Left ventricle myocardium inferior (tissue), 1 donor: ENCODE data around the gene ULBP1. TPM values are rescaled to one million over a fixed set of nuclear protein-coding genes. Genes with fewer than 3 reads are reported as not detected.
"Not testable (repeated sequence)": the region's sequence is repeated elsewhere in the genome, so short reads cannot be mapped to it uniquely, and the experiment has no call there.

Experiments used
- DNase-seq: peaks from one replicate; pipeline ENCODE4 v3.0.0-alpha.2; 2020
- H3K27ac ChIP-seq: fragments of 200-600 bp; replicated peaks from 2 replicates; pipeline ENCODE4 v1.8.0; 2021
- H3K27me3 ChIP-seq: fragments of 200-600 bp; 2 replicates; pipeline ENCODE4 v1.8.0; 2021; ENCODE audit warnings: low read depth
- H3K36me3 ChIP-seq: fragments of 200-600 bp; 2 replicates; pipeline ENCODE4 v1.8.0; 2021
- H3K4me1 ChIP-seq: fragments of 200-600 bp; 2 replicates; pipeline ENCODE4 v1.8.0; 2021
- H3K4me3 ChIP-seq: fragments of 200-600 bp; 2 replicates; pipeline ENCODE4 v1.8.0; 2021; ENCODE audit warnings: mild to moderate bottlenecking, moderate library complexity
- H3K9me3 ChIP-seq: fragments of 200-600 bp; replicated peaks from 2 replicates; pipeline ENCODE4 v1.8.0; 2021
- intact Hi-C: fragments of 100-400 bp; cut with micrococcal nuclease; formaldehyde crosslinking; loops from one replicate; pipeline ENCODE4 v1.11.0; 2022
- total RNA-seq: library from RNA; stranded (reverse); fragmentation: NEBNext Ultra II Directional; extraction: Animal tissue kit (Norgen Biotek cat#: 25700); gene quantifications from one replicate; pipeline ENCODE4 v1.2.1, GENCODE V29; 2021
- TF ChIP-seq, protein P1 (sequence below): fragments of 200-600 bp; IDR thresholded peaks from 2 replicates; pipeline ENCODE4 v1.8.0; 2021; ENCODE audit warnings: antibody characterized with exemption, mild to moderate bottlenecking, borderline replicate concordance
- donor health status: DM: no; HTN: yes; CAD: no; lungs with severe emphysema.

Gene ULBP1
- total RNA-seq, 1 donor from 2014 or later: 0.38 TPM

DNA sequence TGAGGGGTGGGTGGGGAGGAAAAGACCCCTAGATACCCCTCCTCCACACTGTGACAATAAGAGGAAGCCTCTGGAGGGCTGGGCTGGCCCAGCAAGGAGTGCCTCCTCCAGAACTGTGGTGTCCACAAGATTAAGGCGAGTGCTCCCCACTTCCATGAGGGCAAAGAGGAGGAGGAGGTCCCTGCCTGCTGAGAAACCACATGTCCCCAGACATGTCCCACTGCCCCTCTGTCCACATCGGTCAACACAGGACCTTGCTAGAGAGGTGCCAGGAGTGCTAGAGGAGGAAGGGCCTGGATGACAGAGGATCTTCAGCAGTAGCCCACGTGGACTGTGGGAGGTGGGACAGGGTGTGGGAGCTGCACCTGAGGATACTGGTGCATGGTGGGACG is 43.9 kb upstream of the ULBP1 start:
- Histone ChIP-seq H3K27me3 (peaks cover 19% of the 10 kb centered on the region), H3K4me3 (no peak overlapping the region), H3K27ac (no peak overlapping the region), H3K36me3 (no peaks in the 10 kb centered on the region), H3K4me1 (peaks cover 17% of the 10 kb centered on the region), H3K9me3 (no peaks in the 10 kb centered on the region)
- intact Hi-C loops: no loop called here
- TF ChIP-seq, protein P1, sequence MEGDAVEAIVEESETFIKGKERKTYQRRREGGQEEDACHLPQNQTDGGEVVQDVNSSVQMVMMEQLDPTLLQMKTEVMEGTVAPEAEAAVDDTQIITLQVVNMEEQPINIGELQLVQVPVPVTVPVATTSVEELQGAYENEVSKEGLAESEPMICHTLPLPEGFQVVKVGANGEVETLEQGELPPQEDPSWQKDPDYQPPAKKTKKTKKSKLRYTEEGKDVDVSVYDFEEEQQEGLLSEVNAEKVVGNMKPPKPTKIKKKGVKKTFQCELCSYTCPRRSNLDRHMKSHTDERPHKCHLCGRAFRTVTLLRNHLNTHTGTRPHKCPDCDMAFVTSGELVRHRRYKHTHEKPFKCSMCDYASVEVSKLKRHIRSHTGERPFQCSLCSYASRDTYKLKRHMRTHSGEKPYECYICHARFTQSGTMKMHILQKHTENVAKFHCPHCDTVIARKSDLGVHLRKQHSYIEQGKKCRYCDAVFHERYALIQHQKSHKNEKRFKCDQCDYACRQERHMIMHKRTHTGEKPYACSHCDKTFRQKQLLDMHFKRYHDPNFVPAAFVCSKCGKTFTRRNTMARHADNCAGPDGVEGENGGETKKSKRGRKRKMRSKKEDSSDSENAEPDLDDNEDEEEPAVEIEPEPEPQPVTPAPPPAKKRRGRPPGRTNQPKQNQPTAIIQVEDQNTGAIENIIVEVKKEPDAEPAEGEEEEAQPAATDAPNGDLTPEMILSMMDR: no peak
- no peak for DNase-seq

DNA sequence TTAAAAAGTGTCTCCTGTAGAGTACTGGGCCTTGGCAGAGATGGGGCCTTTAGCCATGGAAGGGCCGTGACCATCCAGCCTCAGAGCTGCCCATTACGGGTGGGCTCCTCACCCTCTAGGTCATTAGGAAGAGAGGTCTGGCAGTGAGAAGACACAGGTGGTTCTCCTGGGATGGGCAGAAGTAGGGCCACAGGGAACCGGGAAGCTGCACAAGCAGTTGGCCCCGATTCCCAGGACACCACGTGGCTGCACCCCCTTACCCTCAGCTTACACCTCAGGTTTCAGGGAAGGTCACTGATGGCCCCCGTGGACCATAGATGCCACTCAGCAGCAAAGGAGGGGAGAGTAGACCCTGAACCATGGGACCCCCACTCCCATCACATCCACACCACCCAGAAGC is 42.4 kb upstream of the ULBP1 start:
- no peak for DNase-seq
- H3K4me3 ChIP-seq: no peak overlapping the region
- TF ChIP-seq, protein P1: no peak
- no peaks in the 10 kb centered on the region for H3K36me3 ChIP-seq
- peaks cover 19% of the 10 kb centered on the region for H3K27me3 ChIP-seq
- no peak overlapping the region for H3K27ac ChIP-seq
- no peaks in the 10 kb centered on the region for H3K9me3 ChIP-seq
- H3K4me1 ChIP-seq: peaks cover 30% of the 10 kb centered on the region
- intact Hi-C loops: no loop called here

DNA sequence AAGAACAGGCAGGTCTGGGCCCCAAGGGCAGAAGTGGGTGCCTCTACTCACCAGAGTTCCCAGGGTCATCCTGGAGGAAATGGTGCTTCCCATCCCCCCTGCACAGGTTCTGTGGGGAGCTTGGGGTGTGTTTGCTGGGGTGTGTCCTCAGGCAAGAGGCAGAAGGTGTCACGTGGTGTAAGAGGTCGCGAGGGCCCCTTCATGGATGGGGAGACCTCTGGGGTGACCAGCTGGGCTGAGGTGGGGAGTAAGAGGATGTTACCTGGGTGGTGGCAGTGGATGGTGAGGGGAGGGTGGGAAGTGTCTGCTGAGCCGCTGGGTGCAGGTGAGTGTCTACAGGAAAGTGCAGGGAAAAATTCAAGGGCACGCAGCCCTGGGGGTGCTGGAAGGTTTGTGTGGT is 41.7 kb upstream of the ULBP1 start:
- H3K4me1 ChIP-seq: peaks cover 32% of the 10 kb centered on the region
- intact Hi-C loops, H3K27ac ChIP-seq, DNase-seq, H3K9me3 ChIP-seq, H3K36me3 ChIP-seq: not testable (repeated sequence)
- H3K4me3 ChIP-seq: peak overlapping the region; percentile 72
- peaks cover 19% of the 10 kb centered on the region for H3K27me3 ChIP-seq

DNA sequence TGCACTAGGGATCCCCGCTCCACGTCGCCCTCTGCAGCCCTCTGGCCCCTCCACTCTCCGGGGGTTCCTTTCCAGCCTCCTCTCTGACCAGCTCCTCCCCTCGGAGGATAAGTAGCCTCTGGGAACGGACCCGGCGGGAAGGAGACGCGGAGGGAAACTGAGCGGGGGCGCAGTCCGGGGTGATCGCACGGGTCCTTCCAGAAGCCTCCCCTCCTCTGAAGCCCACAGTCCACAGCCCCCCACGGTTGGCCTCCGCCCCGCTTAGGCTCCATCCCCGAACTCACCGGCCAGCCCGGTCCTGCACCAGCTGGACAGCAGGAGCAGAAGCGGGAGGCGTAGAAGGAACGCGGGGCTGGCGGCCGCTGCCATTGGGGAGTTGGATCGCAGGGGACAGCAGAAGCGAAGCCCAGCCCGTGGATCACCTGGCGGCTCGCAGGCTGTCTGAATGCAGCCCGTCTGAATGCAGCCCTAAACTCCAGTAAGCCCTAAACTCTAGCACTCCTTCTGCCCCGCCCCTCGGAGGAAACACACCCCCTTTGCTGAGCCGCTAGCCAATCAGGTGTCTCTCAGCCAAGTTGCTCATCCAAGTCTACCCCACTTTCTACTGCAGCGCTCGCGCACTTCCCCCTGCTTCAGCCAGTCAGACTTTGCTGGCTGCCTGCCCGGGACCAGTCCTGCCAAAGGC is 41.0 kb upstream of the ULBP1 start, which contains the start of gene RAET1G:
Gene RAET1G (minus strand): TSS at position 480 of the 685 bp plus-strand sequence. CDS start 111 bp downstream, at position 369.
- DNase-seq: peak; percentile 89
- TF ChIP-seq, protein P1: no peak
- H3K4me1 ChIP-seq: peaks cover 32% of the 10 kb centered on the region
- H3K36me3 ChIP-seq: no peaks in the 10 kb centered on the region
- intact Hi-C loops: no loop called here
- H3K27me3 ChIP-seq: peaks cover 22% of the 10 kb centered on the region
- peak within 1 kb of the TSS; percentile 72 for H3K4me3 ChIP-seq
- no peaks in the 10 kb centered on the region for H3K9me3 ChIP-seq
- no peak within 1 kb of the TSS for H3K27ac ChIP-seq

DNA sequence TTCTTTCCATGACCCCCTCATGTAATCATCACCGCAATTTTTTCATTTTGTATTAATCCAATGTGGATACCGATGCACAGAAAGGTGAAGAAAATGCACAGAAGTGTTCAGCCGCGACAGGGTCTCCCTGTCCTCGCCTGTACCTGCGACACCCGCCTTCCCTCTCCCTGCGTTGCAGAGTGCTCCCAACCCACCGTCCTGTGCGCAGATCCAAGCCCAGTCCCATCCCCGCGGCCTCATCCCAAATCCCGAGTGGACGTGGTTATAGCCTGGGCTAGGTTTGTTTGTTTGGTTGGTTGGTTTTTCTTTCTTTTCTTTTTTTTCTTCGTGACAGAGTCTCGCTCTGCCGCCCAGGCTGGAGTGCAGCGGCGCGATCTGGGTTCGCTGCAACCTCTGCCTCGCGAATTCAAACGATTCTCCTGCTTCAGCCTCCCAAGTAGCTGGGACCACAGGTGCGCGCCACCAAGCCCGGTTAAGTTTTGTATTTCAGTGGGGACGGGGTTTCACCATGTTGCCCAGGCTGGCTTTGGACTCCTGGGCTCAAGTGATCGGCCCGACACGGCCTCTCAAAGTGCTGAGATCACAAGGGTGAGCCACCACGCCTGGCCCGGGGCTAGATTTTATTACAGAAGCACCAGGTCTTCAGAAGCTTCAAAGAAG is 40.3 kb upstream of the ULBP1 start:
- Histone ChIP-seq H3K9me3 (no peaks in the 10 kb centered on the region), H3K27me3 (peaks cover 28% of the 10 kb centered on the region), H3K36me3 (no peaks in the 10 kb centered on the region), H3K4me1 (peaks cover 32% of the 10 kb centered on the region), H3K4me3 (peak overlapping the region; percentile 72), H3K27ac (no peak overlapping the region)
- TF ChIP-seq, protein P1: no peak
- intact Hi-C loops: no loop called here
- no peak for DNase-seq
